WI38 (cell line): ENCODE results near the gene TKT.

Experiments
- H3K4me3 ChIP-seq: 2 replicates; pipeline ENCODE4 v1.5.1; 2011; ENCODE audit warnings: low read depth, mild to moderate bottlenecking, control low read depth, low read length
- TF ChIP-seq, protein P1 (sequence below): IDR thresholded peaks from 2 replicates; pipeline ENCODE4 v1.5.1; 2012; ENCODE audit warnings: low read depth, mild to moderate bottlenecking, control low read depth, low read length

Gene TKT

DNA sequence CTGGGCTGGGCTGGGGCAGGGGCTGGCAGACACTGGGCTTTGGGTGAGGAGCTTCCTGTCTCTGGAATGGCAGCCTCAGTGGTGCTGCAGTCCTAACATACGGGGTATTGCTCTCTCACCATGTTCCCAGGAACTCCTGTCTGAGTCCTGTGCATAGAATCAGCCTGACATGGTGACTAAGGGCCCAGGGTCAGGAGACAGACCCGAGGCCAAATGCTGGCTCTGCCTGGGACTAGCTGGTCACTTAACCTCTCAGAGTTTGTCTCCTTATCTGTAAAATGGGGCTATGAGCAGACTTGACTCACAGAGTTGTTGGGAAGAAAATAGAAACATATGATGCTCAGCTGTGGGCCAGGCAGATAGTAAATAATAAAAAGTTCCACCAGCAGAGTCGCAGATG lies 66.5 kb downstream of the TKT start:
- TF ChIP-seq, protein P1, sequence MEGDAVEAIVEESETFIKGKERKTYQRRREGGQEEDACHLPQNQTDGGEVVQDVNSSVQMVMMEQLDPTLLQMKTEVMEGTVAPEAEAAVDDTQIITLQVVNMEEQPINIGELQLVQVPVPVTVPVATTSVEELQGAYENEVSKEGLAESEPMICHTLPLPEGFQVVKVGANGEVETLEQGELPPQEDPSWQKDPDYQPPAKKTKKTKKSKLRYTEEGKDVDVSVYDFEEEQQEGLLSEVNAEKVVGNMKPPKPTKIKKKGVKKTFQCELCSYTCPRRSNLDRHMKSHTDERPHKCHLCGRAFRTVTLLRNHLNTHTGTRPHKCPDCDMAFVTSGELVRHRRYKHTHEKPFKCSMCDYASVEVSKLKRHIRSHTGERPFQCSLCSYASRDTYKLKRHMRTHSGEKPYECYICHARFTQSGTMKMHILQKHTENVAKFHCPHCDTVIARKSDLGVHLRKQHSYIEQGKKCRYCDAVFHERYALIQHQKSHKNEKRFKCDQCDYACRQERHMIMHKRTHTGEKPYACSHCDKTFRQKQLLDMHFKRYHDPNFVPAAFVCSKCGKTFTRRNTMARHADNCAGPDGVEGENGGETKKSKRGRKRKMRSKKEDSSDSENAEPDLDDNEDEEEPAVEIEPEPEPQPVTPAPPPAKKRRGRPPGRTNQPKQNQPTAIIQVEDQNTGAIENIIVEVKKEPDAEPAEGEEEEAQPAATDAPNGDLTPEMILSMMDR, result no peak

DNA sequence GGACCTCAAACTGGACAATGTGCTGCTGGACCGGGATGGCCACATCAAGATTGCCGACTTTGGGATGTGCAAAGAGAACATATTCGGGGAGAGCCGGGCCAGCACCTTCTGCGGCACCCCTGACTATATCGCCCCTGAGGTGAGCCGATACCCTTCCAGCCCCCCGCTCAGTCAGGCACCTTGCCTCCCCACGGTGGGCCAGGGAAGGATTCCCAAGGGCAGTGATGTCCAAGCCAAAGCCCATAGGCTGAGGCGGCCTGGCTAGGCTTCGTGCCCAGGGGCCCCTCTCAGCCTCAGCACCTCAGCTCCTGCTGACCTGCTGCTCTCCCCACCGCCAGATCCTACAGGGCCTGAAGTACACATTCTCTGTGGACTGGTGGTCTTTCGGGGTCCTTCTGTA lies 67.1 kb downstream of the TKT start:
- no peak overlapping the region for H3K4me3 ChIP-seq
- TF ChIP-seq, protein P1, result no peak

More for the DNA sequence above, 66.5 kb downstream of the TKT start:
- no peak overlapping the region for H3K4me3 ChIP-seq

DNA sequence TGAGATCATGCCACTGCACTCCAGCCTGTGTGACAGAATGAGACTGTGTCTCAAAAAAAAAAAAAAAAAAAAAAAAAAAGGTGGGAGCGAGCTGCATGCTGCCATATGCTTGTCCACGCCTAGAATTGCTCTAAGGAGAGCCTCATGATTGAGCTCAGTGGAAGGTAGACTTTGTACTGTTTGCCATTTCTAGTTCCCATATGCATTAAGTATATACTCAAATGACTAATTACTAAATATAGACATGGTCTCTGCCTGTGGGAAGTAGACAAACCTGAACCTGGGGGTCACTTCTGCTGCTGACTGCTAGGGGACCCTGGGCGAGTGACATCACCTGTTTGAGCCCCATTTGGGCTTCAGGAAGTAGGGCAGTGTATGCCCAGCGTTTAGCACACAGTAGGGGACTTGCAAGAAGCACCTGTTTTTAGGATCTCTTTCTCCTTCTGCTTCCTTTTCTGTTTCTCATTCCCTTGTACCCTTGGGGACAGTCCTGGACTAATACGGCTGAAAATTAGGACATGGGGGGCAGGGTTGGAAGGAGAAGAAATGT lies 67.6 kb downstream of the TKT start:
- TF ChIP-seq, protein P1, result no peak
- no peak overlapping the region for H3K4me3 ChIP-seq

DNA sequence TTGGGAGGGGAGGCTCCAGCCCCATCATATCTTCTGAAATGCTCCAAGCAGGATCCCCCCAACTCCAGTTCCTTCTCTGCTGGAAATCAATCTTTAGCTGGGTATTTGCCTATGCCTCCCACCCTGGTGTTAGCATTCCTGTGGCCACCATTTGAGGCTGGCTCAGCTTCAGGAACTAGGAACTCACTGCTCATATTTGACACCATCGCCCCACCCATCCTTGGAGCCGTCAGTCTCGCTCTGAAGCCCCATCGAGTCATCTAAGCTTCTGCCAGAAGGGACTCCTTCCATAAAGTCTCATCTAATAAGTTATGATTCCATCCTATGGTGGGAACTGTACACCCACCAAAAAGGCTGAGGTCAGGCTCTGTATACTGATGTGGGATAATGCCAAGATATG lies 68.4 kb downstream of the TKT start:
- no peak overlapping the region for H3K4me3 ChIP-seq
- TF ChIP-seq, protein P1, result no peak

DNA sequence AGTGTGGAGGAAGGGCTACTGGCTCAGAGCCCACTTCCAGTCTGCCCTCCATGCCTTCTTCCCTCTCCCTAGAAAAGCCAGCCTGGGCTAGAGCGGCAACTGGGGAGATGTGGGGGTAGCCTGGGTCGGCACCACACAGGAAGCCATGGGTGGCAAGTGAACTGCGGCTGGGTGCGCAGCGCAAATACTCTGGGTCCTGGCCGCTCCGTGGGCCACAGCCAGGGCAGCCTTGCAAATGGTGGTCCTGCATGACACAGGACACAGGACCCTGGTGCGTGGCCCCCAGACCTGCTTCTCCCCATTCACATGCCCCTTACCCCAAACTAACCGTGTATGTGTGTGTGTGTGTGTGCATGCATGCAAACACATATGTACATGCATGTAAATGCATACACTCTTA lies 69.1 kb downstream of the TKT start:
- H3K4me3 ChIP-seq, result no peak overlapping the region
- TF ChIP-seq, protein P1, result no peak

DNA sequence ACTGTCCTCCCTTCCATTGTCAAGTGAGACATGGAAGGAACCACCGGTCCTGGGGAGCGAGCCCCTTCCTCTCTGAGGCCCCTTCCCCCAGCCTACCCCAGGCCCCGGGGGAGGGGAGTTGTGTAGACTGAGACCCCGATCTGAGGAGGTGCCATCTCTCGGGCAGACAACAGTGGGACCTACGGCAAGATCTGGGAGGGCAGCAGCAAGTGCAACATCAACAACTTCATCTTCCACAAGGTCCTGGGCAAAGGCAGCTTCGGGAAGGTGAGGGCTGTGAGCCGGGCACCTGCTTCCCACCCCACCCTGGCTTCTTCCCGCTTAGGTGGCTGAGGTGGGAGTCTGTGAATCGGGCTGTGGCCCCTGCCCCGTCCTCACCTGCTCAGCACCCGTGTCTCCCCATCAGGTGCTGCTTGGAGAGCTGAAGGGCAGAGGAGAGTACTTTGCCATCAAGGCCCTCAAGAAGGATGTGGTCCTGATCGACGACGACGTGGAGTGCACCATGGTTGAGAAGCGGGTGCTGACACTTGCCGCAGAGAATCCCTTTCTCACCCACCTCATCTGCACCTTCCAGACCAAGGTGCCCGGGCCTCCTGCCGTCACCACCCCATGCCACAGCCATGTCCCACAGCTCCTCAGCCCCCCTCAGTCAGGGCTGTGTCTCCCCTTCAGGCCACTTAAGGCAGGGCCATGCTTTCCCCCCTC lies 69.9 kb downstream of the TKT start:
- TF ChIP-seq, protein P1, result no peak
- no peak overlapping the region for H3K4me3 ChIP-seq

DNA sequence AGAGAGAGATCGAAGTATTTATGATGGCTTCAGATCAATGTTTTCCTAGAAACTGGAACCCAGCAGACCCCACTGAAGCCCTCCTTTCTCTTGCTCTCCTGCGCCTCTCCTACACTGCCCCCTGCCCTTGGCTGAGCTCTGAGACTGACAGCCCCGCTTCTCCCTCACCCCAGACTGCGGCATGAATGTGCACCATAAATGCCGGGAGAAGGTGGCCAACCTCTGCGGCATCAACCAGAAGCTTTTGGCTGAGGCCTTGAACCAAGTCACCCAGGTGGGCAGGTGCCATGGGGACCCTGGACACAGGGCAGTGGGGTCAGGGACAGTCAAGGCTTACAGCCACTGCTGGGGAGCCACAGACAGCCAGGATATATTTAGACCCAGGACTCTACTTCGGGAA lies 71.1 kb downstream of the TKT start:
- TF ChIP-seq, protein P1, result no peak

More for the DNA sequence above, 71.1 kb downstream of the TKT start:
- no peak overlapping the region for H3K4me3 ChIP-seq
